HepG2 (cell line): Measurements from ENCODE around the gene CCT3. TPM values are rescaled to one million over a fixed set of nuclear protein-coding genes. Genes with fewer than 3 reads are reported as not detected.

Experiments used
- ARNT2 ChIP-seq: sonication (generic); formaldehyde crosslinking; IDR thresholded peaks from 2 replicates; pipeline ENCODE4 v1.8.0; 2022; ENCODE audit warnings: mild to moderate bottlenecking, low read depth, missing genetic modification reagents, moderate library complexity
- ARNTL ChIP-seq: sonication (generic); formaldehyde crosslinking; IDR thresholded peaks from 2 replicates; pipeline ENCODE4 v1.4.0; 2020; ENCODE audit warnings: mild to moderate bottlenecking, missing genetic modification reagents
- KAT7 ChIP-seq: IDR thresholded peaks from 2 replicates; pipeline ENCODE4 v1.6.1; 2018; ENCODE audit warnings: borderline replicate concordance, missing compliant biosample characterization
- MXD4 ChIP-seq: IDR thresholded peaks from 2 replicates; pipeline ENCODE4 v1.6.1; 2016; ENCODE audit warnings: mild to moderate bottlenecking, missing biosample characterization, missing genetic modification reagents
- PCBP2 ChIP-seq: fragments of 200-400 bp; formaldehyde crosslinking; optimal IDR thresholded peaks from 2 replicates; pipeline ENCODE3; 2018; ENCODE audit warnings: low read length, low read depth; ENCODE audit not compliant: poor library complexity, severe bottlenecking
- RBM39 ChIP-seq: fragments of 200-400 bp; formaldehyde crosslinking; IDR thresholded peaks from one replicate; pipeline ENCODE4 v1.6.1; 2018; ENCODE audit warnings: antibody characterized with exemption, mild to moderate bottlenecking, low read depth, low read length; ENCODE audit not compliant: poor library complexity, severe bottlenecking
- YEATS2 ChIP-seq: sonication (generic); formaldehyde crosslinking; IDR thresholded peaks from 2 replicates; pipeline ENCODE4 v1.4.0; 2020; ENCODE audit warnings: missing genetic modification reagents, borderline replicate concordance
- ZBTB20 ChIP-seq: sonication (generic); formaldehyde crosslinking; IDR thresholded peaks from 2 replicates; pipeline ENCODE4 v1.8.1; 2023; ENCODE audit warnings: missing genetic modification reagents, low read depth, mild to moderate bottlenecking, borderline replicate concordance
- ZNF674 ChIP-seq: sonication (generic); formaldehyde crosslinking; IDR thresholded peaks from 2 replicates; pipeline ENCODE4 v1.5.0; 2020; ENCODE audit warnings: low read depth, mild to moderate bottlenecking, missing genetic modification reagents
- ZNF703 ChIP-seq: sonication (generic); formaldehyde crosslinking; IDR thresholded peaks from 2 replicates; pipeline ENCODE4 v1.5.1; 2020; ENCODE audit warnings: missing genetic modification reagents, mild to moderate bottlenecking, moderate library complexity, borderline replicate concordance
- ZNF766 ChIP-seq: sonication (generic); formaldehyde crosslinking; IDR thresholded peaks from 2 replicates; pipeline ENCODE4 v1.5.0; 2020; ENCODE audit warnings: missing genetic modification reagents, borderline replicate concordance
- ZNF782 ChIP-seq: sonication (generic); formaldehyde crosslinking; IDR thresholded peaks from 2 replicates; pipeline ENCODE4 v1.4.0; 2020; ENCODE audit warnings: missing genetic modification reagents, mild to moderate bottlenecking, borderline replicate concordance
- ZNF891 ChIP-seq: sonication (generic); formaldehyde crosslinking; IDR thresholded peaks from 2 replicates; pipeline ENCODE4 v1.5.0; 2020; ENCODE audit warnings: mild to moderate bottlenecking, missing genetic modification reagents
- polyA plus RNA-seq, 8 experiments: library from polyadenylated mRNA; depleted of rRNA in 3 of 8; stranded (reverse) in 7 of 8; unstranded in 1 of 8; fragments of >200 nt; fragmentation: Illumina TruSeq in 4 of 8; extraction: Trizol in 4 of 8; gene quantifications; 2 replicates each; pipeline versions ENCODE4 v1.2.1 to v1.2.3, GENCODE V29; 2011 to 2016; ENCODE audit warnings: low read depth in 4 of 8, missing spikeins in 1 of 8, mixed read lengths in 1 of 8; ENCODE audit not compliant: insufficient read depth in 1 of 8
- total RNA-seq, 5 experiments: library from RNA; depleted of rRNA; stranded (reverse); fragments of >200 nt; fragmentation: Illumina TruSeq; extraction: Trizol; gene quantifications; 2 replicates each; pipeline ENCODE4 v1.2.3, GENCODE V29; 2016; ENCODE audit warnings: low read depth in 1 of 5
- TF ChIP-seq, protein P1 (sequence below): IDR thresholded peaks from 2 replicates; pipeline ENCODE4 v1.6.1; 2018; ENCODE audit warnings: missing genetic modification reagents, mild to moderate bottlenecking, missing compliant biosample characterization
- TF ChIP-seq, protein P2 (sequence below): sonication (generic); formaldehyde crosslinking; IDR thresholded peaks from 2 replicates; pipeline ENCODE4 v1.4.0; 2020; ENCODE audit warnings: missing genetic modification reagents
- TF ChIP-seq, protein P3 (sequence below): sonication (generic); formaldehyde crosslinking; IDR thresholded peaks from 2 replicates; pipeline ENCODE4 v1.8.0; 2022; ENCODE audit warnings: missing genetic modification reagents, low read depth, mild to moderate bottlenecking, borderline replicate concordance
- TF ChIP-seq, protein P4 (sequence below): sonication (generic); formaldehyde crosslinking; conservative IDR thresholded peaks from 2 replicates; pipeline ENCODE4 v1.8.1; 2023; ENCODE audit warnings: missing genetic modification reagents
- TF ChIP-seq, protein P5 (sequence below): sonication (generic); formaldehyde crosslinking; IDR thresholded peaks from 2 replicates; pipeline ENCODE4 v1.4.0; 2020; ENCODE audit warnings: mild to moderate bottlenecking, missing genetic modification reagents
- TF ChIP-seq, protein P6 (sequence below): sonication (generic); formaldehyde crosslinking; IDR thresholded peaks from 2 replicates; pipeline ENCODE4 v1.8.0; 2022; ENCODE audit warnings: mild to moderate bottlenecking, missing genetic modification reagents, borderline replicate concordance
- TF ChIP-seq, protein P7 (sequence below): sonication (generic); formaldehyde crosslinking; IDR thresholded peaks from 2 replicates; pipeline ENCODE4 v1.5.1; 2020; ENCODE audit warnings: mild to moderate bottlenecking, missing genetic modification reagents, borderline replicate concordance

The CCT3 gene
- total and polyA plus RNA-seq, 2 of the 13 experiments (the other 11 are each of a cell fraction or from before 2014, with no cell fraction given): 319 to 615 TPM

DNA sequence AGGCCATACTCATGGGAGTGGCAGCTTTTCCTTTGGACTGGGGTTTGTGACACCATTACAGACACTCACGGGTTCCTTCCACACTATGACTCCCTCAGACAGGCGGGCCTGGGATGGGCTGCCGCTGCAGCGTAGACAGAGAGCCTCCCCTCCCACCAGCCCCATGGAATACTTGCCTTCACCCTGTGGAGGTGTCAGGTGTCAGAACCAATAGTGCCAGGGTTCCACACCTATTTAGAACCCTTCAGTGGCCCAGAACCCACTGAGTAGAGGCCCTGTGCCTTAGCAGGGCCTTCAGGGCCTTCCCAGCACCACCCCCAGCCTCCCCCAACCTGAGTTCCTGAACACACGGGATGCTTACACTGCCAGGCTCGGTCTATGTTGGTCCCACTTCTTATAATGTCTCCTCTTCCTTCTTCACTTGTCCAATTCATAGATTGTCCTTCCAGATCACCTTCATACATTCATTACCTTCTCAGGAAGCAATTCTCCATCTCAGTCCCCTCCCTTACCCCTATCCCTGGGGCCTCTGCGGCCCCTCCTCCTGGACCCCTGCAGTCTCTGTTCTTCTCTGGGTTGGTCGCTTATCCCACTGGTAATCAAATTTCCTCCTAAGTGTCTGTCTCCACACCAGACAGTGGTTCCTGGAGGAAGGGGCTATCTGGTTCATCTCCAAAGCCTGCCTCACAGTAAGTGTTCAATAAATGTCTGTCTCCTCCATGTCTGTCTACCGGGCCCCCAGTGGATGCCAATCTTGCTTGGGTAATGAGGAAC is 29.5 kb upstream of the CCT3 start (continued):
- TF ChIP-seq, protein P1, sequence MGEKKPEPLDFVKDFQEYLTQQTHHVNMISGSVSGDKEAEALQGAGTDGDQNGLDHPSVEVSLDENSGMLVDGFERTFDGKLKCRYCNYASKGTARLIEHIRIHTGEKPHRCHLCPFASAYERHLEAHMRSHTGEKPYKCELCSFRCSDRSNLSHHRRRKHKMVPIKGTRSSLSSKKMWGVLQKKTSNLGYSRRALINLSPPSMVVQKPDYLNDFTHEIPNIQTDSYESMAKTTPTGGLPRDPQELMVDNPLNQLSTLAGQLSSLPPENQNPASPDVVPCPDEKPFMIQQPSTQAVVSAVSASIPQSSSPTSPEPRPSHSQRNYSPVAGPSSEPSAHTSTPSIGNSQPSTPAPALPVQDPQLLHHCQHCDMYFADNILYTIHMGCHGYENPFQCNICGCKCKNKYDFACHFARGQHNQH (CRISPR knock-in tag): no peak
- TF ChIP-seq ZNF766 (CRISPR knock-in tag) (no peak), ZNF674 (CRISPR knock-in tag) (no peak), ZBTB20 (CRISPR knock-in tag) (0 out of 2 replicates have a peak, but pooled peaks have one; percentile 12), PCBP2 (no peak), ARNT2 (no peak), ZNF891 (CRISPR knock-in tag) (no peak), ZNF782 (CRISPR knock-in tag) (no peak), ZNF703 (no peak), KAT7 (CRISPR knock-in tag) (no peak), ARNTL (CRISPR knock-in tag) (no peak), RBM39 (no peak), MXD4 (no peak), YEATS2 (CRISPR knock-in tag) (no peak)
- TF ChIP-seq, protein P2, sequence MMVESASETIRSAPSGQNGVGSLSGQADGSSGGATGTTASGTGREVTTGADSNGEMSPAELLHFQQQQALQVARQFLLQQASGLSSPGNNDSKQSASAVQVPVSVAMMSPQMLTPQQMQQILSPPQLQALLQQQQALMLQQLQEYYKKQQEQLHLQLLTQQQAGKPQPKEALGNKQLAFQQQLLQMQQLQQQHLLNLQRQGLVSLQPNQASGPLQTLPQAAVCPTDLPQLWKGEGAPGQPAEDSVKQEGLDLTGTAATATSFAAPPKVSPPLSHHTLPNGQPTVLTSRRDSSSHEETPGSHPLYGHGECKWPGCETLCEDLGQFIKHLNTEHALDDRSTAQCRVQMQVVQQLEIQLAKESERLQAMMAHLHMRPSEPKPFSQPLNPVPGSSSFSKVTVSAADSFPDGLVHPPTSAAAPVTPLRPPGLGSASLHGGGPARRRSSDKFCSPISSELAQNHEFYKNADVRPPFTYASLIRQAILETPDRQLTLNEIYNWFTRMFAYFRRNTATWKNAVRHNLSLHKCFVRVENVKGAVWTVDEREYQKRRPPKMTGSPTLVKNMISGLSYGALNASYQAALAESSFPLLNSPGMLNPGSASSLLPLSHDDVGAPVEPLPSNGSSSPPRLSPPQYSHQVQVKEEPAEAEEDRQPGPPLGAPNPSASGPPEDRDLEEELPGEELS (CRISPR knock-in tag): no peak
- TF ChIP-seq, protein P3, sequence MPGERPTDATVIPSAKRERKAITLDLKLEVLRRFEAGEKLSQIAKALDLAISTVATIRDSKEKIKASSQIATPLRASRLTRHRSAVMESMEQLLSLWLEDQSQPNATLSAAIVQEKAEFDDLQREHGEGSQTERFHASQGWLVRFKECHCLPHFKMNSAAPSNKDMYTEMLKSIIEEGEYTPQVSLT (CRISPR knock-in tag): no peak
- TF ChIP-seq, protein P4, sequence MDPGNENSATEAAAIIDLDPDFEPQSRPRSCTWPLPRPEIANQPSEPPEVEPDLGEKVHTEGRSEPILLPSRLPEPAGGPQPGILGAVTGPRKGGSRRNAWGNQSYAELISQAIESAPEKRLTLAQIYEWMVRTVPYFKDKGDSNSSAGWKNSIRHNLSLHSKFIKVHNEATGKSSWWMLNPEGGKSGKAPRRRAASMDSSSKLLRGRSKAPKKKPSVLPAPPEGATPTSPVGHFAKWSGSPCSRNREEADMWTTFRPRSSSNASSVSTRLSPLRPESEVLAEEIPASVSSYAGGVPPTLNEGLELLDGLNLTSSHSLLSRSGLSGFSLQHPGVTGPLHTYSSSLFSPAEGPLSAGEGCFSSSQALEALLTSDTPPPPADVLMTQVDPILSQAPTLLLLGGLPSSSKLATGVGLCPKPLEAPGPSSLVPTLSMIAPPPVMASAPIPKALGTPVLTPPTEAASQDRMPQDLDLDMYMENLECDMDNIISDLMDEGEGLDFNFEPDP (CRISPR knock-in tag): no peak
- TF ChIP-seq, protein P5, sequence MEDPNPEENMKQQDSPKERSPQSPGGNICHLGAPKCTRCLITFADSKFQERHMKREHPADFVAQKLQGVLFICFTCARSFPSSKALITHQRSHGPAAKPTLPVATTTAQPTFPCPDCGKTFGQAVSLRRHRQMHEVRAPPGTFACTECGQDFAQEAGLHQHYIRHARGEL (CRISPR knock-in tag): no peak
- TF ChIP-seq, protein P6, sequence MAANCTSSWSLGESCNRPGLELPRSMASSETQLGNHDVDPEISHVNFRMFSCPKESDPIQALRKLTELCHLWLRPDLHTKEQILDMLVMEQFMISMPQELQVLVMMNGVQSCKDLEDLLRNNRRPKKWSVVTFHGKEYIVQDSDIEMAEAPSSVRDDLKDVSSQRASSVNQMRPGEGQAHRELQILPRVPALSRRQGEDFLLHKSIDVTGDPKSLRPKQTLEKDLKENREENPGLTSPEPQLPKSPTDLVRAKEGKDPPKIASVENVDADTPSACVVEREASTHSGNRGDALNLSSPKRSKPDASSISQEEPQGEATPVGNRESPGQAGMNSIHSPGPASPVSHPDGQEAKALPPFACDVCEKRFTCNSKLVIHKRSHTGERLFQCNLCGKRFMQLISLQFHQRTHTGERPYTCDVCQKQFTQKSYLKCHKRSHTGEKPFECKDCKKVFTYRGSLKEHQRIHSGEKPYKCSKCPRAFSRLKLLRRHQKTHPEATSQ (CRISPR knock-in tag): 0 out of 2 replicates have a peak, but pooled peaks have one; percentile 22
- TF ChIP-seq, protein P7, sequence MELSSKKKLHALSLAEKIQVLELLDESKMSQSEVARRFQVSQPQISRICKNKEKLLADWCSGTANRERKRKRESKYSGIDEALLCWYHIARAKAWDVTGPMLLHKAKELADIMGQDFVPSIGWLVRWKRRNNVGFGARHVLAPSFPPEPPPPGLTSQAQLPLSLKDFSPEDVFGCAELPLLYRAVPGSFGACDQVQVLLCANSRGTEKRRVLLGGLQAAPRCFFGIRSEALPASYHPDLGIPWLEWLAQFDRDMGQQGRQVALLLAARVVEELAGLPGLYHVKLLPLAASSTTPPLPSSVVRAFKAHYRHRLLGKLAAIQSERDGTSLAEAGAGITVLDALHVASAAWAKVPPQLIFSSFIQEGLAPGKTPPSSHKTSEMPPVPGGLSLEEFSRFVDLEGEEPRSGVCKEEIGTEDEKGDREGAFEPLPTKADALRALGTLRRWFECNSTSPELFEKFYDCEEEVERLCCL (CRISPR knock-in tag): no peak
